HEK293 (cell line): ENCODE results near the gene PTPN9.

ENCODE experiments used
- IKZF3 ChIP-seq: fragments of 450-650 bp; IDR thresholded peaks from 2 replicates; pipeline ENCODE4 v1.5.0; 2018; ENCODE audit warnings: missing biosample characterization, mild to moderate bottlenecking, missing genetic modification characterization, moderate library complexity
- KLF9 ChIP-seq: fragments of 450-650 bp; formaldehyde crosslinking; IDR thresholded peaks from 2 replicates; pipeline ENCODE4 v1.5.1; 2016; ENCODE audit warnings: missing biosample characterization, missing genetic modification characterization, low read depth
- MYNN ChIP-seq: fragments of 450-650 bp; formaldehyde crosslinking; IDR thresholded peaks from 2 replicates; pipeline ENCODE4 v1.5.1; 2016; ENCODE audit warnings: missing biosample characterization, missing genetic modification characterization, borderline replicate concordance
- ZBTB17 ChIP-seq: fragments of 450-650 bp; formaldehyde crosslinking; IDR thresholded peaks from 2 replicates; pipeline ENCODE4 v1.5.1; 2016; ENCODE audit warnings: missing biosample characterization, missing genetic modification characterization
- ZBTB20 ChIP-seq: fragments of 450-650 bp; formaldehyde crosslinking; IDR thresholded peaks from 2 replicates; pipeline ENCODE4 v1.5.1; 2016; ENCODE audit warnings: missing biosample characterization, missing genetic modification characterization
- ZBTB7A ChIP-seq: fragments of 450-650 bp; formaldehyde crosslinking; IDR thresholded peaks from 2 replicates; pipeline ENCODE4 v1.5.1; 2016; ENCODE audit warnings: low read depth, missing biosample characterization, missing genetic modification characterization
- ZFP37 ChIP-seq: fragments of 450-650 bp; formaldehyde crosslinking; IDR thresholded peaks from 2 replicates; pipeline ENCODE4 v1.5.1; 2016; ENCODE audit warnings: missing biosample characterization, missing genetic modification characterization
- ZNF112 ChIP-seq: fragments of 450-650 bp; formaldehyde crosslinking; IDR thresholded peaks from 2 replicates; pipeline ENCODE4 v1.5.0; 2017; ENCODE audit warnings: missing biosample characterization, missing genetic modification characterization
- ZNF157 ChIP-seq: fragments of 450-650 bp; formaldehyde crosslinking; IDR thresholded peaks from 2 replicates; pipeline ENCODE4 v1.5.1; 2016; ENCODE audit warnings: missing biosample characterization, missing genetic modification characterization
- ZNF16 ChIP-seq: fragments of 450-650 bp; formaldehyde crosslinking; IDR thresholded peaks from 2 replicates; pipeline ENCODE4 v1.5.1; 2016; ENCODE audit warnings: low read depth, missing biosample characterization, missing genetic modification characterization
- ZNF175 ChIP-seq: fragments of 450-650 bp; formaldehyde crosslinking; IDR thresholded peaks from 2 replicates; pipeline ENCODE4 v1.5.1; 2016; ENCODE audit warnings: missing biosample characterization, missing genetic modification characterization
- ZNF19 ChIP-seq: fragments of 450-650 bp; formaldehyde crosslinking; IDR thresholded peaks from 2 replicates; pipeline ENCODE4; 2016; ENCODE audit warnings: missing biosample characterization, missing genetic modification characterization, low read depth
- ZNF23 ChIP-seq: fragments of 450-650 bp; formaldehyde crosslinking; IDR thresholded peaks from 2 replicates; pipeline ENCODE4 v1.5.1; 2016; ENCODE audit warnings: missing biosample characterization, missing genetic modification characterization, borderline replicate concordance
- ZNF366 ChIP-seq: fragments of 450-650 bp; formaldehyde crosslinking; conservative IDR thresholded peaks from 2 replicates; pipeline ENCODE4 v1.5.1; 2016; ENCODE audit warnings: missing biosample characterization, missing genetic modification characterization
- ZNF555 ChIP-seq: fragments of 450-650 bp; formaldehyde crosslinking; conservative IDR thresholded peaks from 2 replicates; pipeline ENCODE4 v1.5.1; 2017; ENCODE audit warnings: missing biosample characterization, mild to moderate bottlenecking, missing genetic modification characterization, inconsistent platforms
- ZNF623 ChIP-seq: fragments of 450-650 bp; formaldehyde crosslinking; IDR thresholded peaks from 2 replicates; pipeline ENCODE4 v1.5.1; 2016; ENCODE audit warnings: missing biosample characterization, missing genetic modification characterization
- ZNF670 ChIP-seq: fragments of 450-650 bp; formaldehyde crosslinking; IDR thresholded peaks from 2 replicates; pipeline ENCODE4 v1.5.1; 2016; ENCODE audit warnings: missing biosample characterization, missing genetic modification characterization, low read depth
- ZNF843 ChIP-seq: fragments of 450-650 bp; formaldehyde crosslinking; IDR thresholded peaks from 2 replicates; pipeline ENCODE4 v1.5.1; 2016; ENCODE audit warnings: missing biosample characterization, missing genetic modification characterization
- ZSCAN16 ChIP-seq: fragments of 450-650 bp; formaldehyde crosslinking; IDR thresholded peaks from 2 replicates; pipeline ENCODE4 v1.5.1; 2016; ENCODE audit warnings: missing biosample characterization, missing genetic modification characterization
- ZSCAN30 ChIP-seq: fragments of 450-650 bp; IDR thresholded peaks from 2 replicates; pipeline ENCODE4 v1.5.1; 2018; ENCODE audit warnings: missing biosample characterization, mild to moderate bottlenecking, missing genetic modification characterization, moderate library complexity
- TF ChIP-seq, protein P1 (sequence below): fragments of 450-650 bp; formaldehyde crosslinking; IDR thresholded peaks from 2 replicates; pipeline ENCODE4 v1.5.1; 2016; ENCODE audit warnings: missing biosample characterization, missing genetic modification characterization
- TF ChIP-seq, protein P2 (sequence below): fragments of 450-650 bp; formaldehyde crosslinking; IDR thresholded peaks from 2 replicates; pipeline ENCODE4 v1.5.1; 2017; ENCODE audit warnings: missing biosample characterization, missing genetic modification characterization
- TF ChIP-seq, protein P3 (sequence below): fragments of 450-650 bp; formaldehyde crosslinking; IDR thresholded peaks from 2 replicates; pipeline ENCODE4 v1.5.1; 2016; ENCODE audit warnings: missing biosample characterization, missing genetic modification characterization, borderline replicate concordance
- TF ChIP-seq, protein P4 (sequence below): fragments of 450-650 bp; formaldehyde crosslinking; IDR thresholded peaks from 2 replicates; pipeline ENCODE4 v1.5.1; 2016; ENCODE audit warnings: missing biosample characterization, missing genetic modification characterization
- TF ChIP-seq, protein P5 (sequence below): fragments of 450-650 bp; formaldehyde crosslinking; IDR thresholded peaks from 2 replicates; pipeline ENCODE4 v1.5.1; 2016; ENCODE audit warnings: missing biosample characterization, missing genetic modification characterization
- TF ChIP-seq, protein P6 (sequence below): fragments of 450-650 bp; formaldehyde crosslinking; optimal IDR thresholded peaks from 2 replicates; pipeline ENCODE3; 2016; ENCODE audit warnings: missing biosample characterization, mild to moderate bottlenecking, missing genetic modification characterization
- TF ChIP-seq, protein P7 (sequence below): fragments of 450-650 bp; formaldehyde crosslinking; IDR thresholded peaks from 2 replicates; pipeline ENCODE4 v1.5.1; 2016; ENCODE audit warnings: missing biosample characterization, missing genetic modification characterization
- TF ChIP-seq, protein P8 (sequence below): fragments of 450-650 bp; formaldehyde crosslinking; IDR thresholded peaks from 2 replicates; pipeline ENCODE4 v1.5.1; 2017; ENCODE audit warnings: missing biosample characterization, missing genetic modification characterization

PTPN9 gene

DNA sequence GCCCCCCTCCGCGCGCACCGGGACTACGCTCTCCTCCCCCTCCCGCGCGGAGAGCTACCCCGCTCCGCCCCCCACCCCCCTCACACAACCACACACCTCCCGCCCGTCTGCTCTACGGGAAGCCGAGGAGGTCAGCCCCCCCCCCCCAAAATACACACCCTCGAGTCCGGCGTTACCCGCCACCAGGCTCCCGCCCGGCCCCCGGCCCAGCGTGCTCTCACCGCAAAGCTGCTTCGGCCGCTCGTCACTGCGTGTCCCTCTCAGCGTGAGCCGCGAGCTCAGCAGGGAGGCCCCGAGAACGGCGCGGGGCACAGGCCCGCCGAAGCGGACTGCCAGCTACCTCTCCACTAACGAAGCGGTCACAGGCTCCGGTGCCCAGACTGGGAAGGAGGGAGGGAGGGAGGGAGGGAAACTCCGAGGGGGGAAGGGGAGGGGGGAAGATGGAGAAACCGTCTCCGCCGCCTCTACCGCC is 127.9 kb downstream of the PTPN9 start (continued):
- TF ChIP-seq, protein P1, sequence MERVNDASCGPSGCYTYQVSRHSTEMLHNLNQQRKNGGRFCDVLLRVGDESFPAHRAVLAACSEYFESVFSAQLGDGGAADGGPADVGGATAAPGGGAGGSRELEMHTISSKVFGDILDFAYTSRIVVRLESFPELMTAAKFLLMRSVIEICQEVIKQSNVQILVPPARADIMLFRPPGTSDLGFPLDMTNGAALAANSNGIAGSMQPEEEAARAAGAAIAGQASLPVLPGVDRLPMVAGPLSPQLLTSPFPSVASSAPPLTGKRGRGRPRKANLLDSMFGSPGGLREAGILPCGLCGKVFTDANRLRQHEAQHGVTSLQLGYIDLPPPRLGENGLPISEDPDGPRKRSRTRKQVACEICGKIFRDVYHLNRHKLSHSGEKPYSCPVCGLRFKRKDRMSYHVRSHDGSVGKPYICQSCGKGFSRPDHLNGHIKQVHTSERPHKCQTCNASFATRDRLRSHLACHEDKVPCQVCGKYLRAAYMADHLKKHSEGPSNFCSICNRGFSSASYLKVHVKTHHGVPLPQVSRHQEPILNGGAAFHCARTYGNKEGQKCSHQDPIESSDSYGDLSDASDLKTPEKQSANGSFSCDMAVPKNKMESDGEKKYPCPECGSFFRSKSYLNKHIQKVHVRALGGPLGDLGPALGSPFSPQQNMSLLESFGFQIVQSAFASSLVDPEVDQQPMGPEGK (tag by site-specific recombination) = no peak
- TF ChIP-seq MYNN (tag by site-specific recombination) (no peak), ZNF175 (tag by site-specific recombination) (no peak), ZBTB20 (tag by site-specific recombination) (no peak), ZNF19 (tag by site-specific recombination) (no peak), ZNF23 (tag by site-specific recombination) (no peak), ZNF623 (no peak), ZSCAN16 (tag by site-specific recombination) (no peak), ZNF670 (tag by site-specific recombination) (no peak), ZNF366 (peak; percentile 71), IKZF3 (tag by site-specific recombination) (no peak), ZBTB7A (peak; percentile 79), ZNF16 (tag by site-specific recombination) (no peak), ZFP37 (tag by site-specific recombination) (no peak), ZSCAN30 (peak; percentile 42; the same call in 1 of the 2 replicates), ZNF555 (tag by site-specific recombination) (no peak), ZNF157 (tag by site-specific recombination) (no peak), ZBTB17 (tag by site-specific recombination) (no peak), ZNF112 (tag by site-specific recombination) (no peak), KLF9 (tag by site-specific recombination) (no peak), ZNF843 (tag by site-specific recombination) (no peak)
- TF ChIP-seq, protein P2, sequence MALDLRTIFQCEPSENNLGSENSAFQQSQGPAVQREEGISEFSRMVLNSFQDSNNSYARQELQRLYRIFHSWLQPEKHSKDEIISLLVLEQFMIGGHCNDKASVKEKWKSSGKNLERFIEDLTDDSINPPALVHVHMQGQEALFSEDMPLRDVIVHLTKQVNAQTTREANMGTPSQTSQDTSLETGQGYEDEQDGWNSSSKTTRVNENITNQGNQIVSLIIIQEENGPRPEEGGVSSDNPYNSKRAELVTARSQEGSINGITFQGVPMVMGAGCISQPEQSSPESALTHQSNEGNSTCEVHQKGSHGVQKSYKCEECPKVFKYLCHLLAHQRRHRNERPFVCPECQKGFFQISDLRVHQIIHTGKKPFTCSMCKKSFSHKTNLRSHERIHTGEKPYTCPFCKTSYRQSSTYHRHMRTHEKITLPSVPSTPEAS (tag by site-specific recombination) = no peak
- TF ChIP-seq, protein P3, sequence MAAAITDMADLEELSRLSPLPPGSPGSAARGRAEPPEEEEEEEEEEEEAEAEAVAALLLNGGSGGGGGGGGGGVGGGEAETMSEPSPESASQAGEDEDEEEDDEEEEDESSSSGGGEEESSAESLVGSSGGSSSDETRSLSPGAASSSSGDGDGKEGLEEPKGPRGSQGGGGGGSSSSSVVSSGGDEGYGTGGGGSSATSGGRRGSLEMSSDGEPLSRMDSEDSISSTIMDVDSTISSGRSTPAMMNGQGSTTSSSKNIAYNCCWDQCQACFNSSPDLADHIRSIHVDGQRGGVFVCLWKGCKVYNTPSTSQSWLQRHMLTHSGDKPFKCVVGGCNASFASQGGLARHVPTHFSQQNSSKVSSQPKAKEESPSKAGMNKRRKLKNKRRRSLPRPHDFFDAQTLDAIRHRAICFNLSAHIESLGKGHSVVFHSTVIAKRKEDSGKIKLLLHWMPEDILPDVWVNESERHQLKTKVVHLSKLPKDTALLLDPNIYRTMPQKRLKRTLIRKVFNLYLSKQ = no peak
- TF ChIP-seq, protein P4, sequence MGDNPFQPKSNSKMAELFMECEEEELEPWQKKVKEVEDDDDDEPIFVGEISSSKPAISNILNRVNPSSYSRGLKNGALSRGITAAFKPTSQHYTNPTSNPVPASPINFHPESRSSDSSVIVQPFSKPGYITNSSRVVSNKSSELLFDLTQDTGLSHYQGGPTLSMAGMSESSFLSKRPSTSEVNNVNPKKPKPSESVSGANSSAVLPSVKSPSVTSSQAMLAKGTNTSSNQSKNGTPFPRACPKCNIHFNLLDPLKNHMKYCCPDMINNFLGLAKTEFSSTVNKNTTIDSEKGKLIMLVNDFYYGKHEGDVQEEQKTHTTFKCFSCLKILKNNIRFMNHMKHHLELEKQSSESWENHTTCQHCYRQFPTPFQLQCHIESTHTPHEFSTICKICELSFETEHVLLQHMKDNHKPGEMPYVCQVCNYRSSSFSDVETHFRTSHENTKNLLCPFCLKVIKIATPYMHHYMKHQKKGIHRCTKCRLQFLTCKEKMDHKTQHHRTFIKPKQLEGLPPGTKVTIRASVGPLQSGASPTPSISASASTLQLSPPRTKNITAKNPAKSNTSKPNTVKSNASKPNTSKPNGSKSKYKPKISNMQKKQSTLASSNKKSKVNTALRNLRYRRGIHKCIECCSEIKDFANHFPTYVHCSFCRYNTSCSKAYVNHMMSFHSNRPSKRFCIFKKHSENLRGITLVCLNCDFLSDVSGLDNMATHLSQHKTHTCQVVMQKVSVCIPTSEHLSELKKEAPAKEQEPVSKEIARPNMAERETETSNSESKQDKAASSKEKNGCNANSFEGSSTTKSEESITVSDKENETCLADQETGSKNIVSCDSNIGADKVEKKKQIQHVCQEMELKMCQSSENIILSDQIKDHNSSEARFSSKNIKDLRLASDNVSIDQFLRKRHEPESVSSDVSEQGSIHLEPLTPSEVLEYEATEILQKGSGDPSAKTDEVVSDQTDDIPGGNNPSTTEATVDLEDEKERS (tag by site-specific recombination) = no peak
- TF ChIP-seq, protein P5, sequence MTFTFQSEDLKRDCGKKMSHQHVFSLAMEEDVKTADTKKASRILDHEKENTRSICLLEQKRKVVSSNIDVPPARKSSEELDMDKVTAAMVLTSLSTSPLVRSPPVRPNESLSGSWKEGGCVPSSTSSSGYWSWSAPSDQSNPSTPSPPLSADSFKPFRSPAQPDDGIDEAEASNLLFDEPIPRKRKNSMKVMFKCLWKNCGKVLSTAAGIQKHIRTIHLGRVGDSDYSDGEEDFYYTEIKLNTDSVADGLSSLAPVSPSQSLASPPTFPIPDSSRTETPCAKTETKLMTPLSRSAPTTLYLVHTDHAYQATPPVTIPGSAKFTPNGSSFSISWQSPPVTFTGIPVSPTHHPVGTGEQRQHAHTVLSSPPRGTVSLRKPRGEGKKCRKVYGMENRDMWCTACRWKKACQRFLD (tag by site-specific recombination) = no peak
- TF ChIP-seq, protein P6, sequence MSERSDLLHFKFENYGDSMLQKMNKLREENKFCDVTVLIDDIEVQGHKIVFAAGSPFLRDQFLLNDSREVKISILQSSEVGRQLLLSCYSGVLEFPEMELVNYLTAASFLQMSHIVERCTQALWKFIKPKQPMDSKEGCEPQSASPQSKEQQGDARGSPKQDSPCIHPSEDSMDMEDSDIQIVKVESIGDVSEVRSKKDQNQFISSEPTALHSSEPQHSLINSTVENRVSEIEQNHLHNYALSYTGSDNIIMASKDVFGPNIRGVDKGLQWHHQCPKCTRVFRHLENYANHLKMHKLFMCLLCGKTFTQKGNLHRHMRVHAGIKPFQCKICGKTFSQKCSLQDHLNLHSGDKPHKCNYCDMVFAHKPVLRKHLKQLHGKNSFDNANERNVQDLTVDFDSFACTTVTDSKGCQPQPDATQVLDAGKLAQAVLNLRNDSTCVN (tag by site-specific recombination) = peak; percentile 37
- TF ChIP-seq, protein P7, sequence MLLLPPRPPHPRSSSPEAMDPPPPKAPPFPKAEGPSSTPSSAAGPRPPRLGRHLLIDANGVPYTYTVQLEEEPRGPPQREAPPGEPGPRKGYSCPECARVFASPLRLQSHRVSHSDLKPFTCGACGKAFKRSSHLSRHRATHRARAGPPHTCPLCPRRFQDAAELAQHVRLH (tag by site-specific recombination) = no peak
- TF ChIP-seq, protein P8, sequence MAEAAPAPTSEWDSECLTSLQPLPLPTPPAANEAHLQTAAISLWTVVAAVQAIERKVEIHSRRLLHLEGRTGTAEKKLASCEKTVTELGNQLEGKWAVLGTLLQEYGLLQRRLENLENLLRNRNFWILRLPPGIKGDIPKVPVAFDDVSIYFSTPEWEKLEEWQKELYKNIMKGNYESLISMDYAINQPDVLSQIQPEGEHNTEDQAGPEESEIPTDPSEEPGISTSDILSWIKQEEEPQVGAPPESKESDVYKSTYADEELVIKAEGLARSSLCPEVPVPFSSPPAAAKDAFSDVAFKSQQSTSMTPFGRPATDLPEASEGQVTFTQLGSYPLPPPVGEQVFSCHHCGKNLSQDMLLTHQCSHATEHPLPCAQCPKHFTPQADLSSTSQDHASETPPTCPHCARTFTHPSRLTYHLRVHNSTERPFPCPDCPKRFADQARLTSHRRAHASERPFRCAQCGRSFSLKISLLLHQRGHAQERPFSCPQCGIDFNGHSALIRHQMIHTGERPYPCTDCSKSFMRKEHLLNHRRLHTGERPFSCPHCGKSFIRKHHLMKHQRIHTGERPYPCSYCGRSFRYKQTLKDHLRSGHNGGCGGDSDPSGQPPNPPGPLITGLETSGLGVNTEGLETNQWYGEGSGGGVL (tag by site-specific recombination) = no peak
